GM06990 (cell line): ENCODE results near the gene MLXIP.
A peak's percentile ranks its signal among the peaks of the same experiment; 100 is the strongest.

Experiments
- DNase-seq: peaks from one replicate; pipeline ENCODE4 v3.0.0-alpha.2; 2011; ENCODE audit not compliant: insufficient read length; ENCODE audit errors: extremely low read depth
- H3K27me3 ChIP-seq: replicated peaks from 2 replicates; pipeline ENCODE4 v1.6.0; 2011; ENCODE audit warnings: low read length; ENCODE audit not compliant: control insufficient read depth, insufficient read depth
- H3K36me3 ChIP-seq: 2 replicates; pipeline ENCODE4 v1.5.1; 2011; ENCODE audit warnings: low read length; ENCODE audit not compliant: control insufficient read depth, insufficient read depth
- H3K4me3 ChIP-seq: replicated peaks from 2 replicates; pipeline ENCODE4 v1.5.1; 2011; ENCODE audit warnings: low read depth, mild to moderate bottlenecking, control low read depth, low read length
- TF ChIP-seq, protein P1 (sequence below): IDR thresholded peaks from 2 replicates; pipeline ENCODE4 v1.5.1; 2011; ENCODE audit warnings: low read length, control low read depth, mild to moderate bottlenecking, inconsistent platforms; ENCODE audit not compliant: insufficient read depth, poor library complexity, severe bottlenecking

MLXIP gene

DNA sequence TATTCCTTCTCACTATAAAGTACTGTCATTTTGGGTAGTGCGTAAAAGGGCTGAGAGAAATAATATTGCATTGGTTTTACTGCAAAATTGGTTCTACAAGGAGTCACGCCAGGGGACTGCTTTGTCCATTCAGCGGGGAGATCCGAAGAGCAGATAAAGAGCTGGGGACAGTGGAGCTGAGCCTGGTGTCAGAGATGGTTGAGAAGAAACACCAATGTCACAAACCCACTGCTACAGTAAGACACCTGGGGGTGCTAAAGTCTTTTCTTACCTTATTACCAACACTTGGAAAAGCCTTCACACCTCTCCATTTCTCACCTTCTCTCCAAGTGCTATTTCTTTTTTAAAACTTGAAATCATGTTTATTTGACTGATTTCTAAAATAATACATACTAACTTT, 81.3 kb downstream of the MLXIP start:
- TF ChIP-seq, protein P1, sequence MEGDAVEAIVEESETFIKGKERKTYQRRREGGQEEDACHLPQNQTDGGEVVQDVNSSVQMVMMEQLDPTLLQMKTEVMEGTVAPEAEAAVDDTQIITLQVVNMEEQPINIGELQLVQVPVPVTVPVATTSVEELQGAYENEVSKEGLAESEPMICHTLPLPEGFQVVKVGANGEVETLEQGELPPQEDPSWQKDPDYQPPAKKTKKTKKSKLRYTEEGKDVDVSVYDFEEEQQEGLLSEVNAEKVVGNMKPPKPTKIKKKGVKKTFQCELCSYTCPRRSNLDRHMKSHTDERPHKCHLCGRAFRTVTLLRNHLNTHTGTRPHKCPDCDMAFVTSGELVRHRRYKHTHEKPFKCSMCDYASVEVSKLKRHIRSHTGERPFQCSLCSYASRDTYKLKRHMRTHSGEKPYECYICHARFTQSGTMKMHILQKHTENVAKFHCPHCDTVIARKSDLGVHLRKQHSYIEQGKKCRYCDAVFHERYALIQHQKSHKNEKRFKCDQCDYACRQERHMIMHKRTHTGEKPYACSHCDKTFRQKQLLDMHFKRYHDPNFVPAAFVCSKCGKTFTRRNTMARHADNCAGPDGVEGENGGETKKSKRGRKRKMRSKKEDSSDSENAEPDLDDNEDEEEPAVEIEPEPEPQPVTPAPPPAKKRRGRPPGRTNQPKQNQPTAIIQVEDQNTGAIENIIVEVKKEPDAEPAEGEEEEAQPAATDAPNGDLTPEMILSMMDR, result no peak
- H3K36me3 ChIP-seq, result no peaks in the 10 kb centered on the region
- H3K27me3 ChIP-seq, result no peaks in the 10 kb centered on the region
- no peak for DNase-seq
- no peak overlapping the region for H3K4me3 ChIP-seq

DNA sequence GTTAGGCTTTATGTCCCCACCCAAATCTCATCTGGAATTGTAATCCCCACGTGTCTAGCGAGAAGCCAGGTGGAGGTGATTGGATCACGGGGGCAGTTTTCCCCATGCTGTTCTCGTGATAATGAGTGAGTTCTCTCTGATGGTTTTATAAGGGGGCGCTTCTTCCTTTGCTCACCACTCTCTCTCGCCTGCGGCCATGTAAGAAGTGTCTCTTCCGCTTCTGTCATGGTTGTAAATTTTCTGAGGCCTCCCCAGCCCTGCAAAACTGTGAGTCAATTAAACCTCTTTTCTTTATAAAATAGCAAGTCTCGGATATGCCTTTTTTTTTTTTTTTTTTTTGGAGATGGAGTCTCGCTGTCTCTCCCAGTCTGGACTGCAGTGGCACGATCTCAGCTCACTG, 82.2 kb downstream of the MLXIP start:
- TF ChIP-seq, protein P1, result no peak
- no peak overlapping the region for H3K4me3 ChIP-seq
- DNase-seq, result no peak
- H3K36me3 ChIP-seq, result no peaks in the 10 kb centered on the region
- no peaks in the 10 kb centered on the region for H3K27me3 ChIP-seq

- TF ChIP-seq, protein P1, result no peak
- no peaks in the 10 kb centered on the region for H3K36me3 ChIP-seq
- H3K4me3 ChIP-seq, result no peak overlapping the region
- H3K27me3 ChIP-seq, result no peaks in the 10 kb centered on the region
- DNase-seq, result no peak
Observed at GRCh38 chr12:122161682-122162081, 83.1 kb downstream of the MLXIP start.

- TF ChIP-seq, protein P1, result no peak
- no peak for DNase-seq
- Histone ChIP-seq H3K36me3 (no peaks in the 10 kb centered on the region), H3K27me3 (no peaks in the 10 kb centered on the region), H3K4me3 (no peak overlapping the region)
Observed at GRCh38 chr12:122162976-122163375, 84.4 kb downstream of the MLXIP start.

DNA sequence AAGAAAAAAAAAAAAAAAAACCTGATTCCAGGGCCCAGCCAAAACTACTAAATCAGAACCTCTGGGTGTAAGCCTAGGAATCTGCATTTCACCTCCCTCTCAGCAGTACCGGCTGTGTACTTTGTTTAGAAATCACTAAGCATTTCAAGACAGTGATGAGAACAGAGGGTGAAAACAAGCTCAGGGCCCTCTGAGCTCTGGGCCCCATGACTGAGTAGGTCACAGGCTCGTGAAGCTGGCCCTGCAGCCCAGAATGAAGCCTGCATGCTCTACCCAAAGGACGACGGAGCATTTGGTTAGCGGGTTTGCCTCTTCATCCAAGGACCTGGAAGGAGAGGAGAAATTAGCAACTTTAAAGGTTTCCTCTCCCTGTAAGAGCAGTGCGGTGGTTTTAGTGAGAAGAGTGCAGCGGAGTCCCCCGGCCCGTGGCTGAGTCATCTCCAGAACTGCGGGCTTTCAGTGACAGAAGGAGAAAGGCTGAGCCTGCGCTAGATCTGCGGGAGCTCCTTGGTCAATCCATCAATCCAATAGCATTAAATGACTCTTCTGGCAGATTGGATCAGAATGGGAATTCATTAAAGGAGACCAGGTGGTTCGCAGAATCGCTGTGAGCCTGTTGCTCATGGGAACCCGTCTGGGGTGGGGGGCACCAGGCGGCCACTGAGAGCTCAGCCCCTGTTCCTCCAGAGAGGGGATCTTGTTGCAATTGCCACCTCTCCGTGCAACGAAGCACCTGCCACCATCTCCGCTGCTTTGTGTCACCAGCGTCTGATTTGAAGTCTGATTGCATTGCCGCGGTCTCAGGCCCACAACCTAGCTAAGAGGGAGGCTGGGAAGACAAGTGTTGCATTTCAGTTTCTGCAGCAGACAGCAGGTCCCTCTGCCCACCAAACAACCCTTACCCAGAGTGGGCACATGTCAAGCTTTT, 88.1 kb downstream of the MLXIP start:
- Histone ChIP-seq H3K27me3 (peaks cover under 1% of the 10 kb centered on the region; the same call in 1 of the 2 replicates), H3K36me3 (no peaks in the 10 kb centered on the region), H3K4me3 (peak overlapping the region; percentile 13; the same call in 1 of the 2 replicates)
- TF ChIP-seq, protein P1, result no peak
- peak; percentile 79 for DNase-seq
